Cortex of kidney (tissue), 1 donor: ENCODE data around the gene FUT3.
"Not testable (repeated sequence)": the region's sequence is repeated elsewhere in the genome, so short reads cannot be mapped to it uniquely, and the experiment has no call there.

Experiments used
- DNase-seq: peaks from one replicate; lab custom pipeline; 2025; lab: John Stamatoyannopoulos, UW

FUT3 gene

DNA sequence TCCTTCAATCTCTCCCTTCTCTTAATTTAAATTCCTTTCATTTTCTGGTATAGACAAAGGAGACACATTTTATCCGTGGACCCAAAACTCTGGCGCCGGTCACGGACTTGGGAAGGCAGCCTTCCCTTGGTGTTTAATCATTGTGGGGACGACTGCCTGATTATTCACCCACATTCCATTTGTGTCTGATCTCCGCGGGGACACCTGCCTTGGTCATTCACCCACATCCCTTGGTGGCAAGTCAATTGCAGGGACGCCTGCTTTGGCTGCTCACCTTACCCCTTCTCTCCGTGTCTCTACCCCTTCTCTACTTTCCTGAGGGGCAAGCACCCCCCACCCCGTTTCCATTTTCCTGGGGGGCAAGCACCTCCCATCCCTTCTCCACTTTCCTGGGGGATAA lies 3.4 kb downstream of the FUT3 start:
- DNase-seq, result not testable (repeated sequence)

DNA sequence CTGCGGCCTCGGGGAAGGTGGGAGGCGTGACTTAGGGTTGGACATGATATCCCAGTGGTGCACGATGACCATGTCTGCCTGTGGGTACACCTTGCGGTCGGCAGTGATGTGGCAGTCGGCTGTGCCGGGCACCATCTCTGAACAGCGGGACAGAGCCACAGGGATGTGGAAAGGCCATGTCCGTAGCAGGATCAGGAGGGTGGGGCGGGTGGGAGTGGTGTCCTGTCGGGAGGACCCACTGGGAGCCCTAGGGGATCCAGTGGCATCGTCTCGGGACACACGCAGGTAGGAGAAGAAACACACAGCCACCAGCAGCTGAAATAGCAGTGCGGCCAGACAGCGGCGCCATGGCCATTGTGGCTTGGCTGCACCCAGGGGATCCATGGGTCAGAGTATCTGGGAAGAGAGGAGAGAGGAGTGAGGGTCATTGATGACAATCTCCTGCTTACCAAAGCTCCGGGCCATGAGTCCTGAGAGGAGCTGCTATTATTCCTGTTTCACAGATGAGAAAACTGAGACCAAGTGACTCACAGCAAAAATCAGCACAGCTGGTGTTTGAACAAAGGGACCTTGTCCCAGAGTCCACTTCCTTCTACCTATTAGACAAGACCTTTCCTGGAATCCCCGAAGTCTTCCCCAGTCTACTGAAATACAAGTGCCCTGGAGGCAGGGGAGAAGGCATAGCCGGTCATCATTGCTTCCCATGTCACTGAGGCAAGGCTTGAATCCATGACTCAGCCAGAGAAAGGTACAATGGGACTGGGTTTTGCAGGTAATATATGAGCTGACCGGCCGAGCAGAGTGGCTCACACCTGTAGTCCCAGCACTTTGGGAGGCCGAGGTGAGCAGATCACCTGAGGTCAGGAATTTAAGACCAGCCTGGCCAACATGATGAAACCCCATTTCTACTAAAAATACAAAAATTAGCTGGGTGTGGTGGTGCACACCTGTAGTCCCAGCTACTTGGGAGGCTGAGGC lies 6.5 kb downstream of the FUT3 start:
- no peak for DNase-seq

DNA sequence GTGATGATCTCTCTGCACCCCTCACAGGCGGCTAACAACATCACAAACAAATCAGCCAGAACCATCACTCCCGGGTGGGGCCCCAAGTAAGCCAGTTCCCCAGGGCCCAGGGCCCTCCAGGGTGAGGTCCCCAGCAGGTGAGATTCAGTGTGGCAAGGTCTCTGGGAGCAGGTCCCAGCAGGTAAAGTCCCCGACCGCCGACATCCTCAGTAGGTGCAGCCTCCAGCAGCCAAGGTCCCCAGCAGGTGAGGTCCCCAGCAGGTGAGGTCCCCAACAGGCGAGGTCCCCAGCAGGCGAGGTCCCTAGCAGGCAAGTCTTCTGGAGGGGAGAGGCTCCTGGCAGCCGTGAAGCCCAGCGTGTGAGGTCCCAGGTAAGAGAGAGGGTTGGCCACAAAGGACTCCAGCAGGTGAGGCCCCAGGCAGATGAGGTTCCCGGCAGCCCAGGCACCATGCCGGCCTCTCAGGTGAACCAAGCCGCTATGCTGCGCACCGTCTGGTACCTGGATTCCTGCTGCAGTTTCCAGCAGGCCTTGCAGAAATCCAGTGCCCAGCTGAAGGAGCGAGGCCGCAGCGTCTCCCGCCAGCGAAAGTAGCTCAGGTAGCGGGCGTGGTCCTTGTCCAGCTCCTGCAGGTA lies 7.8 kb downstream of the FUT3 start:
- DNase-seq, result no peak

DNA sequence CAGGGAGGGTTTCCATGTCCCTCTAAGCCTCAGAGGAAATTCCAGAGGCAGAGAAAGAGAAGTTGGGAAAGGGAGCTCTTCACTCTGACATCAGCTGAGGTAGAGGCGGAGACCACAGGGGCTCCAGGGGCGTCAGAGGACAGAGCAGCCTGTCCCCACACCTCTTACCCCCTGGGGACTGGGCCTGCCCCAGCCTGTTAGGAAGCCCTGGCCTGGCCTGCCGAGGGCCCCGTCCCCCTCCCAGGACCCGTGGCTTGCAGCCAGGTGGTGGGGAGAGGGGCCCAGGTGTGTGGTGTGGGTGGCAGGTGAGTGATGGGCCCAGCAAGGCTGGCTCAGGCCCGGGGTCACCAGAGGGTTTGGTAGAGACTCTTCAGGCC lies 9.5 kb downstream of the FUT3 start:
- not testable (repeated sequence) for DNase-seq

DNA sequence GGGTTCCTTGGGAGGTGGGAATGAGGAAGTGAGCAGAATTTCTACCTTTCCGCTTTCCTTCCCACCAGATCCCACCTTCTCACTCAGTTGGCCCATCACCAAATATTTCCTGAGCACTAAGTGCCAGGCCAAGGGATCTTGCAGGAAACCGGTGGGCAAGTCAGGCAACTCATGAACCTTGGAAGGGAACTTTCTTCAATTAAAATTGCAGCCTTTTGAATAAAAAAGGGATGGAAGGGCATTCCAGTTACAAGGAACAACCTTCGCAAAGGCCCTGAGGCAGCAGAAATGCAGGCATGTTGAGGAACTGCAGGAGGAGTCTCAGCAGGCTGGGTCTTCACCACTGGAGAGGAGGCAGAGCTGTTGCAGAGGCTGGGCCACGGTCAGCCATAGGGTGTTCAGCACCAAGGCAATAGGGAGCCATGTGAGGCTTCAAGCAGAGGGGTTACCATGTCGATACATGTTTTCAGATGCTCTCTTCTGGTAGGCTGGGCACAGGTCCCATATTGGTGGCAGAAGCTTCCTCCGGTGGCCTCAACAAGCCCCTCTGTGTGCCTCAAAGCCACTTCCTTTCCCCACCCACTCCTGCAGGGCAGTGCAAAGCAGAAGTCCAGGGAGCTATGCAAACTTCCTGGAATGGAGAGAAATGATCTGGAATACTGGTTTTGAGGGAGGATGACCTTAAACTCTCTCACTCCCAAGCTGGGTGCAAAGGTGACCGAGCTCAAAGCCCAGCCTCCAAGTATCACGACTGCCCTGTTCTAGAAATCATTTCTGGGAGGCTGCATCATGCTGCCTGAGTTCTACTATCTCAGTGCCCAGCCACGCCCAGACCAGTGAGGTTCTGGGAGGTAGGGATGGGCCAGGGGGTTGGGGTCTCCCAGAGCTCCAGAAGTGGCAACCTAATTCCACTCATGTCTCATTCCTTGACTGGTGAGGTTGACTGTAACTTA lies 11.9 kb downstream of the FUT3 start, which contains the start of gene FUT6:
Gene FUT6, minus strand, starts transcription at position 638 of the 953 bp plus-strand sequence. CDS start 7,135 bp downstream, outside the sequence.
- DNase-seq, result no peak

DNA sequence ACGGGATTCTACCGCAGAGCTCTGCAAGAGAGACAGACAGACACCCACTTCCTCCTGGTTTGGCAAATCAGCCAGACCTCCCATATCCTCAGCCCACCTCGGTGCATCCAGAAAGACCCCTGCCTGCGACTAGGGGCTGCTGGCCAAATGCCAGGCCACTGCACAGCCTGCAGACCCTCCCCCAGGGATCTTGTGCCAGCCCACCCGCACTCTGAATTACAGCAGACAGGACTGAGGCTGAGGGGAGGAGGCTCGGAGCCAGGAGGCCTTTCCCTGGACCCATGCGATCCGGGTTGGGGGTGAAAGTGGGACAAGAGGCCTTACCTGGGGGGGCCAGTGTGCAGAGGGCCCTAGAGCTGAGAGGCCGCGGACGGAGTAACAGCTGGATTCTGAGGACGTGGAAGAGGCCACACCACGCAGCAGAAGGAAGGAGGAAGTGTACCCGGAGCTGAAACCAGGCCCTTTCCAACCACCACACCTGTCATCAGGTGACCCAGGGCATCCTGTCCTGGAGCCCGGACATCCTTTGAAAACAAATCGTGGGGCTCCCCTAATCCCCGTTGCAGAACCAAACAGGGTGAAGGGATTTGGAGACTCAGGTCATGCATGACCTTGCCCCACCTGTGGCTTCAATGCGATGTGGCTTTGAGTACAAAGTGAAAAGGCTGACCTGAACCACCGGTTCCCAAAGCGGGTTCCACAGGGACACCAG lies 12.7 kb downstream of the FUT3 start:
- DNase-seq, result no peak

DNA sequence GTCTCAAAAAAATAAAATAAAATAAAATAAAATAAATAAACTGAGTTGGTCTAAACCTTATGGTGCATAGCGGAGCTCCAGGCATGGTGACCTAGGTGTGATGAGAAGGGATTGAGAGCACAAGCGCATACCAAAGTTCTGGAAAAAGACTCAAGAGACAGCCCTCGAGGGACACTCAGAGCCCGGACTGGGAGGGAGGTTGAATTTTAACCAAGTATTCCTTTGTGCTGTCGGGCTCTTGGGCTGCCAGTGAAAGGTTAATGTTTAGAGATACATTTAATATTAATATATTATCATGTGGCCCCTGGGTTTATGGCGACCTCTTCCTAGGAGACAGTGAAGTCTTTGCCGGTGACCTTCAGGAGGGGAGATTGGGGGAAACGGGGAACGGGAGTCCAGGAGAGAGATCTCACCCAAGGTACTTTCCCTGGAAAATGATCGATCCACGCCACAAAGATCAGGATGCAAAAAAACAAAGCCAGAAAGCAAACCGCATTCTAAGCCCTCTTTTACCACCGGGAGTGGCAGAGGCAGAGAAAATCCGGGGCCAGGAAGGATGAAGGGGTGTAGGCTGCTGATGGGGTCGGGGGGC lies 13.4 kb downstream of the FUT3 start:
- DNase-seq, result no peak

DNA sequence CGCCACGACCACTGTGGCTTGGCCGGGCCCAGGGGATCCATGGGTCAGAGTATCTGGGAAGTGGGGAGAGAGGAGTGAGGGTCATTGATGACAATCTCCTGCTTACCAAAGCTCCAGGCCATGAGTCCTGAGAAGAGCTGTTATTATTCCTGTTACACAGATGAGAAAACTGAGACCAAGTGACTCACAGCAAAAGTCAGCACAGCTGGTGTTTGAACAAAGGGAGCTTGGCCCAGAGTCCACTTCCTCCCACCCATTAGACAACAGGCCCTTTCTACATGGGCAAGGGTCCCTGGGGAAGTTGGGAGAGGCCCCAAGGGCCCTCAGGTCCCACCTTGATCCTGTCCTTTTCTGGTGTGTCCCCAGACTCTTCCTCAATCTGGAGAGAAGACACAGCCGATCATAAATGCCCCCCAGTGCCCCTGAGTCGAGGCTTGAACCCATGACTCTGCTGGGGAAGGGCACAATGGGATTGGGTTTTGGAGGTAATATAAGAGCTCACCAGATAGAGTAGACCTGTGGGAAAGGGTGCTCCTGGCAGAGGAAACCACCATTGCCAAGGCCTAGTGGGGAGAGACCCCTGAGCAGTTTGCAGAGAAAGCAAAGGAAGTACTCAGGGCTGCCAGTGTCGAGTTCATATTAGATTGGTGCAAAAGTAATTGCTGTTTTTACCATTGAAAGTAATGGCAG lies 18.6 kb downstream of the FUT3 start:
- no peak for DNase-seq

DNA sequence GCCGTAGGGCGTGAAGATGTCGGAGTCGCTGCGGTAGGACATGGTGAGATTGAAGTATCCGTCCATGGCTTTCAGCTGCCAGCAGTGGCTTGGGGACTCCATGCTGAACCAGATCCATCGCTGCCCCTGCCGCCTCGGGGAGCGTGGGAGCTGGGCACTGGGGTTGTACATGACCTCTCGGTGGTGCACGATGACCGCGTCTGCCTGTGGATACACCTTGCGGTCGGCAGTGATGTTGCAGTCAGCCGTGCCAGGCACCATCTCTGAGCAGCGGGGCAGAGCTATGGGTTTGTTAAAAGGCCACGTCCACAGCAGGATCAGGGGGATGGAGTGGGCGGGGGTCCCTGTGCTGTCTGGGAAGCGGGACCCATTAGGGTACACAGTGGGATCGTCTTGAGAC lies 19.2 kb downstream of the FUT3 start:
- no peak for DNase-seq

DNA sequence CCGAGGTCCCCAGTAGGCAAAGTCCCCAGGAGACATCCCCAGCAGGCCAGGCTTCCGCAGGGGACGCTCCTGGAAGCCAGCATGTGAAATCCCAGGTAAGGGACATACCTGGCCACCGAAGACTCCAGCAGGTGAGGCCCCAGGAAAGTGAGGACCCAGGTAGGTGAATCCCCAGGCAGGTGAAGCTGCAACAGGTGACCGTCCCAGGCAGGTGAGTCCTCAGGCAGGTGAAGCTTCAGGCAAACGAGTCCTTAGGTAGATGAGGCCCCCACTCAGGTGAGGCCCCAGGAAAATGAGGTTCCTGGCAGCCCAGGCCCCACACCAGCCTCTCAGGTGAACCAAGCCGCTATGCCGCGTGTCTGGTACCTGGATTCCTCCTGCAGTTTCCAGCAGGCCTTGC lies 20.1 kb downstream of the FUT3 start:
- DNase-seq, result no peak

DNA sequence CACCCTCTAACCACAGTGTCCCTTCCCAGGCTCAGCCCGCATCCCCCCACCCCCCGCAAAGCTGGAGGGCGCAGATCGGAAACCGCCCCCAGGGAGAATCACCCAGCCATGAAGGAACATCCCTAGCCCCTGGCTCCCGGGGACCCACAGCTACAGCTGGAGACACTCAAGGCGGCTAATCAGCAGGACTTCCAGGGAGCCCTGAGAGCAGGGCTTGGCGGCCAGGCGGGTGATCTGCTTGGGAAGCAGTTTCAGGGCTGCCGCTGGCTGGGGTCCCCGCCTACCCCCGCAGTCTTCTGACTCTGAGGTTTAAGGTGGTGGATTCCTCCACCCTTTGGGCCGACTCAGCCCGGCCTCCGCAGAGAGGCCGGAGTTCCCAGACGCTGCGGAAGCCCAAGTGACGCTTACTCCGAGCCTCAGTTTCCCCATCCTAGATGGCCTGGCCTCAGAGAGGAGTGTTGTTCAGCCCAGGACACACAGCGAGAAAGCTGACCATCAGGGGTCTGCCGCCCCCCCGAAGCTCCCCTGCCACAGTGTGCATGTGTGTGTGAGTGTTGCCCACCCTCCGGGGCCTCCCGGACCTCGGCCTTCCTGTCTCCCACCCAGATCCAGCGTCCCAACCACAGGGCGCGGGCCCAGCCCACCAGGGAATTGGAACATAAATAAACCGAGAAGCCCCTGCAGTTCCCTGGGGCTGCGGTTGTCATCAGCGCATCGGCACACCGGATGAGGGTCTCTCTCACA lies 21.5 kb downstream of the FUT3 start:
- DNase-seq, result no peak

DNA sequence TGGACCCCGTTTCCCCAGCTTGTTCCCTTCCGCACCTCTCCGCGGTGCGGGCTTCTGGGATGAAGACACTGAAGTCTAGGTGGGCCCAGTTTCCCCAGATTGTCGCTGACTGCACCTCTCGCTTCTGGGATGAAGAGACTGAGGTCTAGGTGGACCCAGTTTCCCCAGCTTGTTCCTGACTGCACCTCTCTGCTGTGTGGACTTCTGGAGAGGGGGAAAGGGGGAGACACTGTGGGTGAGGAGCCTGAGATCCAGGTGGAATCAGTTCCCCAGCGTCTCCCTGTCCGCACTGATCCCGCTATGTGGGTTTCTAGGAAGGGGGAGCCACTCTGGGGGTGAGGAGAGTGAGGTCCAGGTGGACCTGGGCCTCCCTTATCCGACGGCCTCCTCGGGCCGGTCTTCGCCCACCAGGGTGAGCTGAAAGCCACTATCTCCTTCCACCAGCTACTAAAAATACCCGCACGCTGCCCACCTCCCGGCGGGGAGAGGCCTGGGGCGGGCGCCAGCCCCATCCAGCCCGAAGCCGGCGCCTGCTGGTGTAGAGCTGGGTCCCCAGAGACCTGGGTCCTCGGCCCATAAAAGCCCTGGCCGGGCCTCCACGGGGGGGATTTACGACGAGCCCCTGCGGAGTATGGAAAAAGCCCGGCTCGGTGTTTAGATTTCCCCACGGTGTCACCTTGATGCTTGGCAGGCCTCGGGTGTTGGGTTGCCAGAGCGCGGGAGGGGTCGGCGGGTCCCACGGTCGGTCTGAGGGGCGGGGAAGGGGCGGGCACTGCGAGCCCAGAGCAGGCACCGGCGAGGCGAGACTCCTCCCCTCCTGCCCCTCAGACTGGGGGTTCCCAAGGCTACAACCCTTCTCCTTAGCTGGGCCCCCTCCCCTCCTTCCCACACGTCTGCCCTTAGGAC lies 22.3 kb downstream of the FUT3 start:
- no peak for DNase-seq

DNA sequence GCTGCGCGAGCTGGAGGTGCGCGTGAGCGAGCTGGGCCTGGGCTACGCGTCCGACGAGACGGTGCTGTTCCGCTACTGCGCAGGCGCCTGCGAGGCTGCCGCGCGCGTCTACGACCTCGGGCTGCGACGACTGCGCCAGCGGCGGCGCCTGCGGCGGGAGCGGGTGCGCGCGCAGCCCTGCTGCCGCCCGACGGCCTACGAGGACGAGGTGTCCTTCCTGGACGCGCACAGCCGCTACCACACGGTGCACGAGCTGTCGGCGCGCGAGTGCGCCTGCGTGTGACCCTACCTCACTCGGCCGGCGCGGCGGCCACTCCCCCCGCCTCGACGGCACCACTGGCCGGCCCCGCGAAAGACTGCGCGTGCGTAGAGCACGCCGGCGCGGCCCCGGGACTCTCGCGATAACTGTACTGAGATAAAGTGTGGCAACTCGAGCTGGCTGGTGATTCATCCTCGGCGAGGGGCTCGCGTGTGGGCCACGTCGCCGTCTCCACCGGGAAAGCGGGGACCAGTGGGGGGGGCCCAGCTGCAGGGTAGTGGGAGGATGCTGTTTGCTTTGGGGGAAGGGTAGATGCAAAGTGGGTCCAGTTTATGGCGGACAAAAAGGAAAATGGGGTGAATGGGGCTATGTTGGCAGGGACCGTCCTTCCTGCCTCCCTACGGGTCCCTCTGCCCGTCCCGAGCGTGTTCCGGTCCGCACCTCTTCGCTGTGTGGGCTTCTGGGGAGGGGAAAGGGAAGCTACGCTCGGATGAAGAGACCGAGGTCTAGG lies 23.2 kb downstream of the FUT3 start:
- no peak for DNase-seq

DNA sequence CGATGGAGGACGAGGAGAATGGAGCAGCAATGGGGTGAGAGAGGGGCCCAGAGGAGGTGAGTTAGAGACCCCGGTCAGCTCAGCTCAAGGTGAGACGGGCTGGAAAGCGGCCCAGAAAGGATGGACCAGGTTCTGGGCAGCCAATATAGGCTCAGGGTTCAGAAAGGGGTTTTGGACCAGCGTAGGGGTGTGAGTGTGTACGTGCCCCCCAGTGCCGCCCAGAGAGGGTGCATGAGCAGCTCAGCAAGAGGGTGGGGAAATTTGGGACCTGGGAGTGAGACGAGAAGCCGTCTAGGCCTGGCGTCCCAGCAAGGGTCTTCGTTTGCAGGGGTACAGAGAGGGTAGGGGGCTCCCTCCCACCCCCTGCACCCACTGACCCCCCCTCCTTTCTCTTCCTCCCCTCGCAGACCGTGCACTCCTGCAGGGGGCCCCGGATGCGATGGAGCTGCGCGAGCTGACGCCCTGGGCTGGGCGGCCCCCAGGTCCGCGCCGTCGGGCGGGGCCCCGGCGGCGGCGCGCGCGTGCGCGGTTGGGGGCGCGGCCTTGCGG lies 23.8 kb downstream of the FUT3 start:
- no peak for DNase-seq

DNA sequence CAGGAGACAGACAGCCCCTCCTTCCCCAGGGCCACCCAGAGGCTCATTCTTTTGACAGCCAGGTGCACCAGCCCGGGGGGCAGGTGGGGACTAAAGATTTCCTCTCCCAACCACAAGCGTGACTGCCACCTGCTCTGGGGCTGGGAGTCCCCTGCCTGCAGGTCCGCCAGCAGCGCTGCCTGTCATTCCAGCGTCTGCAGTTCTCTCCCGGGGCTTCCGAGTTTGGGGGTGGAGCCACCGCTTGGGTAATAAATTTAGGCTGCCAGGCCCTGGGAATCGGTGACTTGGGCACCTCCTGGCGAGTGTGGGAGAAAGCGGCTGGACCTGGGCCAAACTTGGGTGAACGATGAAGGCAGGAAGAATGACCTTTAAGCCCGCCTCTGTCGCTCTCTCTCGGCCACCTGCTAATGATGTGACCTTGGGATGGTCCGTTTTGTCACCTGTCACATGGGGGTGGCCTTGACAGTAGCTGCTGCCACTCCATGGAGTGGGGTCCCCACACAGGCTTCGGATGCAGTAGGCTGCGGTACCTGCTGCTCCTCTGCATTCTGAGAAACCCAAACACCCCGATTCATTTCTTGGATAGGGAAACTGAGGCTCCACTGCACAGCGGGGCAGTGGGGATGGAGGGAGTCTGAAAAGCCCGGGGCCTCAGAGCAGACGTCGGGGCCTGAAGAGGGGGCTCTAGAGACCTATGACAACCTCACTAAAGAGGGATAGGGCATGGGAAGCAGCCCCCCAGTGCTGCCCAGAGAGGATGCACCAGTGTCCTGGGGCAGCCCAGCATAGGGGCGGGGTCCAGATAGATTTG lies 24.5 kb downstream of the FUT3 start:
- no peak for DNase-seq

DNA sequence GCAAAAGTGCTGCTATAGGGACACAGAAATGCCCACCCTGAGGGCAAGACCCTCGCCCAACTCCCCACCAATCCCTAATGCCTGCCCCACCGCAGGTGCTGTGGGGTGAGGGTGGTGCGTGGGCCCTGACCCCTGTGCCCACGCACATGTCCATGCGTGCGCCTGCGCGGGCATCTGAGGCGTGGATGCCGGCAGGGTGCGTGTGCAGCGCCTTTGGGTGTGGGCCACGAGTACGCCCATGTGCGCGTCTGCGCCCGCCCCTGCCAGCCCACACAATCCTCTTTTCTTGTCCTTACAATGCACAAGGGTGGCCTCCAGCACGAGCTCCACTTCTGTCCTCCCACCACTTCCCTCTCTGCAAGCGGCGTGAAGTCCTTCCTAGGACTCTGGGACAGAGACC lies 26.1 kb downstream of the FUT3 start:
- no peak for DNase-seq

DNA sequence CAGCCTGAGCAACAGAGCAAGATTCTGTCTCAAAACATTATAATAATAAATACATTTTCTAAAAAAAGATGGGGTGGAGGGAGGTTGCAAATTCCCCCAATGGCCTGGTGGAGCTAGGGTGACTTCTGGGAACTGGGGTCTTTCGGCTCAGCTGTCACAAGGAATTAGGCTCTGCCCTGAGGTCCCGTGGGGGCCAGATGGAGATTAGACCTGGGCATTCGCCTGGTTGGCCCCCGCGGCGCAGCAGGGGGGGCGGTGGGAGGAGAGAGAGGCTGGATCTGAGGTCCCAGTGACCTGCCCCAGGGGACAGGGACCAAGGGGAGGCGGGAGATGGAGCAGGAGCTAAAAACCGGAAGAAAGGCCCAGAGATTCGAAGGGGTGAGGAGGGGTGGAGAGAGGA lies 26.5 kb downstream of the FUT3 start:
- DNase-seq, result no peak
